Prostate gland (tissue), 2 donors: ENCODE data around the gene PARP1.

Experiments
- CTCF ChIP-seq, 4 experiments: fragments of 200-600 bp in 2 of 4; fragments of 450-650 bp in 2 of 4; sonication (generic) in 2 of 4; IDR thresholded peaks; 1 replicate in 3 of 4; 2 replicates in 1 of 4; pipeline ENCODE4 v1.5.1; 2016 to 2019; ENCODE audit warnings: antibody characterized with exemption in 4 of 4, mild to moderate bottlenecking in 2 of 4, moderate library complexity in 2 of 4
- POLR2A ChIP-seq: fragments of 450-650 bp; IDR thresholded peaks from one replicate; pipeline ENCODE4 v1.6.1; 2016; ENCODE audit warnings: antibody characterized with exemption, mild to moderate bottlenecking
- POLR2AphosphoS5 ChIP-seq: sonication (generic); formaldehyde crosslinking; IDR thresholded peaks from one replicate; pipeline ENCODE4 v1.6.1; 2017; ENCODE audit warnings: antibody characterized with exemption

GRCh38 chr1:226372885-226373284, 35.0 kb downstream of the PARP1 start:
- TF ChIP-seq POLR2A, result no peak
- TF ChIP-seq CTCF (IDR thresholded peaks at IDR 0.05), result no peak
- TF ChIP-seq POLR2AphosphoS5, result no peak
